ENCODE measurements around the gene SMIM29. TPM values are rescaled to one million over a fixed set of nuclear protein-coding genes. Genes with fewer than 3 reads are reported as not detected.

SMIM29 gene
- total RNA-seq, 1 donor, result 44.7 TPM

DNA sequence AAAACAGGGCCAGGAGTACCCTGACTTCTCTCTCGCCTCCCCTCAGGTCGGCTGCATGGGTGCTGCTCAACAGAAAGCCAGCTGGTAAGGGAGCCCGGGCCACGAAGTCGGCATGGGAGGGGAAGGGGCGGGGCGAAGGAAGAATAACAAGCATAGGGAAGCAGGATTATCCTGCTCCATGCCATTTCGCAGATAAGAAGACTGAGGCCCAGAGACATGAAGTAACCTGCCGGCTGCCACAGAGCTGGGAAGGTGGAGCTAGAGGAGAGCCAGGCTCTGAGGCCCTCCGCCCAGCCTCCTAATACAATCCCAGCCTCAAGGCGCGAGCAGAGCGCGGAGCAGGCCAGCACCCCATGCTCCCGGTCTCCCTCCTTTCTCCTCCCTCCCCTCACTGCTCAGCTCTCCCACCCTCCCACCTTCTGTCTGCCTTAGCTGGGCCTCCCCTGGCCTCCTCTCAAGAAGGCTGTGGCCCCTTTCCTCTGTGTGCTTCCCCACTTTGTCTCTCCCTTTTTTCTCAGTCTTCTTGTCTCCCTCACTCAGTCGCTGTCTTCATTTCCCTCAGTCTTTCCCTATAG lies 25.3 kb downstream of the SMIM29 start:
- peak overlapping the region; percentile 46 for H3K4me3 ChIP-seq (ENCODE audit: low read depth, low read length)
- TF ChIP-seq, protein P1, sequence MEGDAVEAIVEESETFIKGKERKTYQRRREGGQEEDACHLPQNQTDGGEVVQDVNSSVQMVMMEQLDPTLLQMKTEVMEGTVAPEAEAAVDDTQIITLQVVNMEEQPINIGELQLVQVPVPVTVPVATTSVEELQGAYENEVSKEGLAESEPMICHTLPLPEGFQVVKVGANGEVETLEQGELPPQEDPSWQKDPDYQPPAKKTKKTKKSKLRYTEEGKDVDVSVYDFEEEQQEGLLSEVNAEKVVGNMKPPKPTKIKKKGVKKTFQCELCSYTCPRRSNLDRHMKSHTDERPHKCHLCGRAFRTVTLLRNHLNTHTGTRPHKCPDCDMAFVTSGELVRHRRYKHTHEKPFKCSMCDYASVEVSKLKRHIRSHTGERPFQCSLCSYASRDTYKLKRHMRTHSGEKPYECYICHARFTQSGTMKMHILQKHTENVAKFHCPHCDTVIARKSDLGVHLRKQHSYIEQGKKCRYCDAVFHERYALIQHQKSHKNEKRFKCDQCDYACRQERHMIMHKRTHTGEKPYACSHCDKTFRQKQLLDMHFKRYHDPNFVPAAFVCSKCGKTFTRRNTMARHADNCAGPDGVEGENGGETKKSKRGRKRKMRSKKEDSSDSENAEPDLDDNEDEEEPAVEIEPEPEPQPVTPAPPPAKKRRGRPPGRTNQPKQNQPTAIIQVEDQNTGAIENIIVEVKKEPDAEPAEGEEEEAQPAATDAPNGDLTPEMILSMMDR (IDR thresholded peaks at IDR 0.05; ENCODE audit: insufficient read depth, low read length), result no peak

GRCh38 chr6:34218691-34219090 lies 30.1 kb downstream of the SMIM29 start:
- no peak for DNase-seq (ENCODE audit: low read depth)
- TF ChIP-seq, protein P1 (IDR thresholded peaks at IDR 0.05; ENCODE audit: insufficient read depth, low read length), result no peak
- H3K4me3 ChIP-seq (ENCODE audit: low read depth, low read length), result no peak overlapping the region

More for the DNA sequence above, 25.3 kb downstream of the SMIM29 start:
- DNase-seq (ENCODE audit: low read depth), result no peak

GRCh38 chr6:34213772-34214171 lies 35.0 kb downstream of the SMIM29 start:
- H3K4me3 ChIP-seq (ENCODE audit: low read depth, low read length), result no peak overlapping the region
- TF ChIP-seq, protein P1 (IDR thresholded peaks at IDR 0.05; ENCODE audit: insufficient read depth, low read length), result no peak
- DNase-seq (ENCODE audit: low read depth), result no peak

GRCh38 chr6:34207695-34208443 lies 40.9 kb downstream of the SMIM29 start:
- H3K4me3 ChIP-seq (ENCODE audit: low read depth, low read length), result no peak overlapping the region
- DNase-seq (ENCODE audit: low read depth), result no peak
- TF ChIP-seq, protein P1 (IDR thresholded peaks at IDR 0.05; ENCODE audit: insufficient read depth, low read length), result no peak

- H3K4me3 ChIP-seq (ENCODE audit: low read depth, low read length), result no peak overlapping the region
- no peak for DNase-seq (ENCODE audit: low read depth)
- TF ChIP-seq, protein P1 (IDR thresholded peaks at IDR 0.05; ENCODE audit: insufficient read depth, low read length), result no peak
Observed at GRCh38 chr6:34206726-34207125, 42.1 kb downstream of the SMIM29 start.

DNA sequence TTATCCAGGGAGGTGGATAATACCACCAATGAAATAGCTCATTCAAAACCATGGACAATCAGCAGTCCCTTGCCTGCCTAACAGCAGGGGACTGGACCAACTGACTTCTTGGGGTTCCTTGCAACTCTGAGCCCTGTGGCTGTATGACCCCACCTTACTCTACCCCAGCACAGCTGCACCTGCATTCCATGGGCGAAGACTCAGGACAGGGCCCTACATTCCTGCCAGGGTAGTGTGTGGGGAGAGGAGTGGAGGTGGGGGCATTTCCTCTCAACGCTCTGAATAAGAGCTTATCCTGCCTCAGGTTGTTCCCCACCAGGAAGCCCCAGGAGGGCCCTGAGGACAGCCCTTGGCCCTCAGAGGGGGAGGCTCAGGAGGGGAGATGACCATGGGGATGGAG lies 42.9 kb downstream of the SMIM29 start:
- TF ChIP-seq, protein P1 (IDR thresholded peaks at IDR 0.05; ENCODE audit: insufficient read depth, low read length), result no peak
- no peak overlapping the region for H3K4me3 ChIP-seq (ENCODE audit: low read depth, low read length)
- DNase-seq (ENCODE audit: low read depth), result no peak

Data from fibroblast of the aortic adventitia (primary cell).